Measurements from ENCODE around the gene HDGFL3.

- TF ChIP-seq CTCF (IDR thresholded peaks at IDR 0.05), result no peak
- no peak for TF ChIP-seq POLR2A (IDR thresholded peaks at IDR 0.05)
Measured at GRCh38 chr15:83115410-83115809, 92.2 kb downstream of the HDGFL3 start.
